ENCODE data around the gene CFAP97D1. TPM values are rescaled to one million over a fixed set of nuclear protein-coding genes. Genes with fewer than 3 reads are reported as not detected.

Gene CFAP97D1
- total RNA-seq, 2 donors from 2014 or later, result not detected

GRCh38 chr17:43827596-43827995 is 47.4 kb downstream of the CFAP97D1 start:
- no peaks in the 10 kb centered on the region for H3K9me3 ChIP-seq
- H3K9ac ChIP-seq (ENCODE audit: low read depth in 2 of 2, low read length in 2 of 2), result no peak overlapping the region
- no peaks in the 10 kb centered on the region for H3K4me1 ChIP-seq
- no peaks in the 10 kb centered on the region for H3K36me3 ChIP-seq
- H3K27ac ChIP-seq, result no peak overlapping the region
- no peaks in the 10 kb centered on the region for H3K27me3 ChIP-seq
- intact Hi-C loops (cut with DNase I), result no loop called here
- TF ChIP-seq CTCF (IDR thresholded peaks at IDR 0.05), result no peak
- DNase-seq, result no peak
- H3K4me3 ChIP-seq, result no peak overlapping the region

GRCh38 chr17:43829738-43830137 is 49.5 kb downstream of the CFAP97D1 start:
- no peak overlapping the region for H3K27ac ChIP-seq
- no peak for DNase-seq
- H3K9ac ChIP-seq (ENCODE audit: low read depth in 2 of 2, low read length in 2 of 2), result no peak overlapping the region
- intact Hi-C loops (cut with DNase I), result no loop called here
- no peaks in the 10 kb centered on the region for H3K27me3 ChIP-seq
- H3K4me1 ChIP-seq, result no peaks in the 10 kb centered on the region
- H3K4me3 ChIP-seq, result no peak overlapping the region
- no peak for TF ChIP-seq CTCF (IDR thresholded peaks at IDR 0.05)
- H3K9me3 ChIP-seq, result no peaks in the 10 kb centered on the region
- no peaks in the 10 kb centered on the region for H3K36me3 ChIP-seq

GRCh38 chr17:43830510-43831140 is 50.4 kb downstream of the CFAP97D1 start:
- Histone ChIP-seq H3K9me3 (no peaks in the 10 kb centered on the region), H3K4me3 (no peak overlapping the region), H3K4me1 (no peaks in the 10 kb centered on the region), H3K27me3 (no peaks in the 10 kb centered on the region), H3K9ac (ENCODE audit: low read depth in 2 of 2, low read length in 2 of 2) (no peak overlapping the region), H3K36me3 (no peaks in the 10 kb centered on the region), H3K27ac (no peak overlapping the region)
- no peak for DNase-seq
- intact Hi-C loops (cut with DNase I), result no loop called here
- TF ChIP-seq CTCF (IDR thresholded peaks at IDR 0.05), result no peak

GRCh38 chr17:43831633-43832032 is 51.4 kb downstream of the CFAP97D1 start:
- Histone ChIP-seq H3K4me1 (no peaks in the 10 kb centered on the region), H3K36me3 (no peaks in the 10 kb centered on the region), H3K4me3 (no peak overlapping the region), H3K9me3 (no peaks in the 10 kb centered on the region), H3K27me3 (no peaks in the 10 kb centered on the region), H3K27ac (no peak overlapping the region), H3K9ac (ENCODE audit: low read depth in 2 of 2, low read length in 2 of 2) (no peak overlapping the region)
- DNase-seq, result no peak
- no peak for TF ChIP-seq CTCF (IDR thresholded peaks at IDR 0.05)
- intact Hi-C loops (cut with DNase I), result no loop called here

GRCh38 chr17:43832168-43832975 is 52.1 kb downstream of the CFAP97D1 start:
- DNase-seq, result peak; percentile 55
- no peak for TF ChIP-seq CTCF (IDR thresholded peaks at IDR 0.05)
- Histone ChIP-seq H3K36me3 (no peaks in the 10 kb centered on the region), H3K27me3 (no peaks in the 10 kb centered on the region), H3K4me1 (no peaks in the 10 kb centered on the region), H3K9ac (ENCODE audit: low read depth in 2 of 2, low read length in 2 of 2) (peak overlapping the region; percentile 28 to 63), H3K27ac (peak overlapping the region; percentile 8), H3K9me3 (no peaks in the 10 kb centered on the region), H3K4me3 (peak overlapping the region; percentile 72)
- intact Hi-C loops (cut with DNase I), result no loop called here

Data from colonic mucosa (tissue), 4 donors.